ENCODE data around the gene WWP2. TPM values are rescaled to one million over a fixed set of nuclear protein-coding genes. Genes with fewer than 3 reads are reported as not detected.
"Not testable (repeated sequence)": the region's sequence is repeated elsewhere in the genome, so short reads cannot be mapped to it uniquely, and the experiment has no call there.

The WWP2 gene
- total RNA-seq, 1 experiment from 2014 or later = 47.5 TPM

DNA sequence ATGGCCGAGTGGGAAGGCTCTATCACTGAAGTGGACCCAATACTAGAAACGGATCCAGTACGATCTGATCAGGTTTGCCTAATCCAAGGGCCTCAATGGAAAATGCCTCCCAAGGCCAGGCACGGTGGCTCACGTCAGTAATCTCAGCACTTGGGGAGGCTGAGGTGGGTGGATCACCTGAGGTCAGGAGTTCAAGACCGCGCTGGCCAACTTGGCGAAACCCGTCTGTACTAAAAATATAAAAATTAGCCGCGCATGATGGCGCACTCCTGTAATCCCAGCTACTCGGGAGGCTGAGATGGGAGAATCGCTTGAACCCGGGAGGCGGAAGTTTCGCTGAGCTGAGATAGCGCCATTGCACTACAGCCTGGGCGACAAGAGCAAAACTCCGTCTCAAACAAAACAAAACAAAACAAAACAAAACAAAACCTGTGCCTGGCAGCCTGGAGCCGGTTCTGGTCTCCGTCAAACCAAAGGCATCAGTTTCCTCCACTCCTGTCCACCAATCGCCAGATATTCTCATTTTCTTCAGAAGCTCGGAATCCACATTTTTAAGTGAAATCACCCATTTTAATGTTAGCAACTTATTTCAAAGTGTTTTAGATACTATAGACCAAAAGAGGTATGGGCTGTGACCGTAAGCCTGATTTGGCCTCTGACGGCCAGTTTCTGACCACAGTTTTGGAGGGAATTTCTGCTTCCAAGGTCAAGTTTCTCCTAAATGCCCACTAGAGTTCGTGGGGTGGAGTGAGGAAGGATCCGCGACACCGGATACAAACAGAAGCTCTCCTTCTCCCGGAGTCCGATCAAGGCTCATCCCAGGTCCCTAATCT is 36.4 kb upstream of the WWP2 start:
- intact Hi-C loops (cut with micrococcal nuclease; ENCODE audit: unreplicated experiment) = loop anchor here (1.0 to 2.0 kb wide), 2 partner anchors 15 to 29 kb away; partner anchors contain the start of gene NOB1
- no peak for TF ChIP-seq CTCF (IDR thresholded peaks at IDR 0.05; ENCODE audit: unreplicated experiment)

DNA sequence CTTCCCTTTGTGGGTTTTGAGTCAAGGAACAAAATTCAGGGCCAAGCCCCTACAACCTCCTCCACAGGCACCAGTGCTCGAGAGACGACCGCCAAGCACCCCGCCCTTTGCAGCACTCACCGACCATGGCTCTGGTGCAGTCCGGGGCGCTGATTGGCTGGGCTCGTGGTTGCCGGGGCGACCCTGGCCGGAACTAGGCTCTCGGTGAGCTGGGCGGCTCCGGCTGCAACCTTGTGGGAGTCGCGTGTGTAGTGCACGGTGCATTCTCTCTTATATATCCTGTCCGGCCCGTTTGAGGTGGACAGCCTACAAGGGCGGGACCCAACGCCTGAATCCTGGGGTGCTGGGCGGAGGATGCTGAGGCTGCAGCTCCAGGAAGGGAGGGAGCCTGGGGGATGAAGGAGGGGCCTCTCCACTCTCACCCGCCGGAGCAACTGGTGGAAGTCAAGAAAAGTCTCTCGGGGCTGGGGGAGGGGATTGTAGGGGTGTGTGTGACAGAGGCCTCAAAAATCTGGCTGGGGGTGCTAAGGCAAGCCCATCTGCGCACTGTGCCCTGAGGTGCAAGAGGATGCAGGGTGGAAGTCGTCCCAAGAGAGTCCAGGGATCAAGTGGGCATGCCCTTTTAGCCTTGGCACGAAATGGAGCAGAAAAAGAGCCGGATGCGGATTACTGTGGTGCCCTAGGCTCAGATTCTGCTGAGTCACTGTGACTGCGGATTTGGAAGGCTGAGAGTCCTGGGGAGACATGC is 35.6 kb upstream of the WWP2 start, which contains the start of gene NQO1:
Gene NQO1, minus strand, starts transcription at position 248 of the 748 bp plus-strand sequence. Its CDS starts 121 bp downstream, at position 127.
- no peak for TF ChIP-seq CTCF (IDR thresholded peaks at IDR 0.05; ENCODE audit: unreplicated experiment)
- peak; percentile 99 for DNase-seq
- H3K4me1 Mint-ChIP-seq (ENCODE audit: low read depth, unreplicated experiment) = peaks cover 38% of the 10 kb centered on the region
- no peaks in the 10 kb centered on the region for H3K9me3 Mint-ChIP-seq (ENCODE audit: low read depth, unreplicated experiment)
- H3K27ac Mint-ChIP-seq (ENCODE audit: unreplicated experiment) = peak within 1 kb of the TSS; percentile 99
- no TSS peak for BruUV-seq (replicated peaks)
- CTCF ChIA-PET = interaction anchor here (0.5 to 1.5 kb wide), 9 partner anchors 14 to 330 kb away, joined by 3 to 12 read pairs (median 3); partner anchors contain the start of gene NOB1
- peaks cover 78% of the 10 kb centered on the region for H3K36me3 Mint-ChIP-seq (ENCODE audit: insufficient read depth, unreplicated experiment)
- intact Hi-C loops (cut with micrococcal nuclease; ENCODE audit: unreplicated experiment) = loop anchor here (1.0 to 2.0 kb wide), 2 partner anchors 16 to 28 kb away; partner anchors contain the start of gene NOB1
- peak within 1 kb of the TSS; percentile 81 for H3K4me3 Mint-ChIP-seq (ENCODE audit: low read depth, unreplicated experiment)
- no peaks in the 10 kb centered on the region for H3K27me3 Mint-ChIP-seq (ENCODE audit: unreplicated experiment)

More for the DNA sequence above, 36.4 kb upstream of the WWP2 start:
- H3K27ac Mint-ChIP-seq (ENCODE audit: unreplicated experiment) = peak overlapping the region; percentile 99
- peak; percentile 37 for DNase-seq
- H3K4me1 Mint-ChIP-seq (ENCODE audit: low read depth, unreplicated experiment) = peaks cover 46% of the 10 kb centered on the region
- TSS peak; percentile 74 for BruUV-seq (replicated peaks)
- no peaks in the 10 kb centered on the region for H3K9me3 Mint-ChIP-seq (ENCODE audit: low read depth, unreplicated experiment)
- H3K36me3 Mint-ChIP-seq (ENCODE audit: insufficient read depth, unreplicated experiment) = peaks cover 86% of the 10 kb centered on the region
- H3K4me3 Mint-ChIP-seq (ENCODE audit: low read depth, unreplicated experiment) = peak overlapping the region; percentile 81
- CTCF ChIA-PET = interaction anchor here (0.5 to 1.7 kb wide), 8 partner anchors 14 to 330 kb away, joined by 3 to 12 read pairs (median 4); partner anchors contain the start of gene NOB1
- H3K27me3 Mint-ChIP-seq (ENCODE audit: unreplicated experiment) = no peaks in the 10 kb centered on the region

- peaks cover 75% of the 10 kb centered on the region for H3K36me3 Mint-ChIP-seq (ENCODE audit: insufficient read depth, unreplicated experiment)
- H3K27ac Mint-ChIP-seq (ENCODE audit: unreplicated experiment) = peak overlapping the region; percentile 99
- H3K4me1 Mint-ChIP-seq (ENCODE audit: low read depth, unreplicated experiment) = peaks cover 28% of the 10 kb centered on the region
- peak overlapping the region; percentile 81 for H3K4me3 Mint-ChIP-seq (ENCODE audit: low read depth, unreplicated experiment)
- intact Hi-C loops (cut with micrococcal nuclease; ENCODE audit: unreplicated experiment) = loop anchor here (2.0 kb wide), 1 partner anchor 17 kb away; no protein-coding TSS in a partner anchor
- H3K27me3 Mint-ChIP-seq (ENCODE audit: unreplicated experiment) = no peaks in the 10 kb centered on the region
- CTCF ChIA-PET = interaction anchor here (1.4 to 1.8 kb wide), 3 partner anchors 25 to 35 kb away, joined by 3 to 5 read pairs (median 4); partner anchors contain the start of genes NOB1 and WWP2
- no TSS peak for BruUV-seq (replicated peaks)
- DNase-seq = peak; percentile 31
- no peaks in the 10 kb centered on the region for H3K9me3 Mint-ChIP-seq (ENCODE audit: low read depth, unreplicated experiment)
- TF ChIP-seq CTCF (IDR thresholded peaks at IDR 0.05; ENCODE audit: unreplicated experiment) = no peak
Measured at GRCh38 chr16:69727916-69728270, 34.2 kb upstream of the WWP2 start.

DNA sequence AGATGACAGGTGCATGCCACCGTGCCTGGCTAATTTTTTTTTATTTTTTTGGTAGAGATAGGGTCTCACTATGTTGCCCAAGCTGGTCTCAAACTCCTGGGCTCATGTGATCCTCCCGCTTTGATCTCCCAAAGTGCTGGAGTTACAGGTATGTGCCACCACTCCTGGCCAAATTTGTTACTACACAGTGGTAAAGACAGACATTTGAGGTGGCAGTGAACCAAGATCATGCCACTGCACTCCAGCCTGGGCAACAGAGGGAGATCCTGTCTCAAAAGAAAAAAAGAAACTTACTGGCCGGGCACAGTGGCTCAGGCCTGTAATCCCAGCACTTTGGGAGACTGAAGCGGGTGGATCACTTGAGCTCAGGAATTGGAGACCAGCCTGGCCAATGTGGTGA is 33.1 kb upstream of the WWP2 start:
- Mint-ChIP-seq H3K36me3 (ENCODE audit: insufficient read depth, unreplicated experiment) (peaks cover 64% of the 10 kb centered on the region), H3K4me3 (ENCODE audit: low read depth, unreplicated experiment) (peak overlapping the region; percentile 81), H3K4me1 (ENCODE audit: low read depth, unreplicated experiment) (peaks cover 25% of the 10 kb centered on the region), H3K27ac (ENCODE audit: unreplicated experiment) (peak overlapping the region; percentile 99)
- H3K9me3 Mint-ChIP-seq (ENCODE audit: low read depth, unreplicated experiment); DNase-seq; H3K27me3 Mint-ChIP-seq (ENCODE audit: unreplicated experiment); BruUV-seq (replicated peaks); intact Hi-C loops (cut with micrococcal nuclease; ENCODE audit: unreplicated experiment): not testable (repeated sequence)
- CTCF ChIA-PET = interaction anchor here (1.5 to 1.8 kb wide), 2 partner anchors 26 to 34 kb away, joined by 3 to 5 read pairs; partner anchors contain the start of genes NOB1 and WWP2

GRCh38 chr16:69731280-69731679 is 30.9 kb upstream of the WWP2 start:
- H3K27ac Mint-ChIP-seq (ENCODE audit: unreplicated experiment); H3K27me3 Mint-ChIP-seq (ENCODE audit: unreplicated experiment); BruUV-seq (replicated peaks); H3K9me3 Mint-ChIP-seq (ENCODE audit: low read depth, unreplicated experiment); DNase-seq; H3K4me3 Mint-ChIP-seq (ENCODE audit: low read depth, unreplicated experiment); intact Hi-C loops (cut with micrococcal nuclease; ENCODE audit: unreplicated experiment): not testable (repeated sequence)
- CTCF ChIA-PET = interaction anchor here (0.6 to 0.7 kb wide), 2 partner anchors 117 to 720 kb away, joined by 3 to 4 read pairs; no protein-coding TSS in a partner anchor
- Mint-ChIP-seq H3K4me1 (ENCODE audit: low read depth, unreplicated experiment) (peaks cover 25% of the 10 kb centered on the region), H3K36me3 (ENCODE audit: insufficient read depth, unreplicated experiment) (peaks cover 47% of the 10 kb centered on the region)

All from Calu3 (cell line).